IPS-15b (cell line): ENCODE data around the gene UBASH3B.

Source experiments
- H3K27me3 ChIP-seq: one replicate; pipeline ENCODE4 v1.6.1; 2013; ENCODE audit warnings: low read length; ENCODE audit not compliant: control insufficient read depth, insufficient read depth
- H3K36me3 ChIP-seq: one replicate; pipeline ENCODE4 v1.6.1; 2013; ENCODE audit warnings: low read length; ENCODE audit not compliant: control insufficient read depth, insufficient read depth
- H3K4me1 ChIP-seq: one replicate; pipeline ENCODE4 v1.6.1; 2013; ENCODE audit warnings: mild to moderate bottlenecking, low read length; ENCODE audit not compliant: control insufficient read depth, insufficient read depth
- H3K4me3 ChIP-seq: one replicate; pipeline ENCODE4 v1.5.1; 2013; ENCODE audit warnings: low read depth, low read length
- H3K9ac ChIP-seq: one replicate; pipeline ENCODE4 v1.6.1; 2013; ENCODE audit warnings: low read depth, mild to moderate bottlenecking, low read length
- H3K9me3 ChIP-seq: one replicate; pipeline ENCODE4 v1.6.1; 2013; ENCODE audit warnings: mild to moderate bottlenecking, low read length; ENCODE audit not compliant: control insufficient read depth, insufficient read depth

Gene UBASH3B

GRCh38 chr11:122682464-122682863 lies 26.9 kb downstream of the UBASH3B start:
- H3K4me3 ChIP-seq, result no peak overlapping the region
- H3K36me3 ChIP-seq, result no peaks in the 10 kb centered on the region
- no peaks in the 10 kb centered on the region for H3K27me3 ChIP-seq
- H3K4me1 ChIP-seq, result no peaks in the 10 kb centered on the region
- no peak overlapping the region for H3K9ac ChIP-seq
- no peaks in the 10 kb centered on the region for H3K9me3 ChIP-seq

GRCh38 chr11:122685041-122685440 lies 29.5 kb downstream of the UBASH3B start:
- H3K9ac ChIP-seq, result no peak overlapping the region
- no peak overlapping the region for H3K4me3 ChIP-seq
- no peaks in the 10 kb centered on the region for H3K36me3 ChIP-seq
- no peaks in the 10 kb centered on the region for H3K9me3 ChIP-seq
- H3K4me1 ChIP-seq, result no peaks in the 10 kb centered on the region
- H3K27me3 ChIP-seq, result no peaks in the 10 kb centered on the region

GRCh38 chr11:122686111-122686510 lies 30.6 kb downstream of the UBASH3B start:
- Histone ChIP-seq H3K9me3 (no peaks in the 10 kb centered on the region), H3K4me3 (no peak overlapping the region), H3K4me1 (no peaks in the 10 kb centered on the region), H3K36me3 (no peaks in the 10 kb centered on the region), H3K9ac (no peak overlapping the region), H3K27me3 (no peaks in the 10 kb centered on the region)

- Histone ChIP-seq H3K27me3 (no peaks in the 10 kb centered on the region), H3K4me1 (peaks cover 6% of the 10 kb centered on the region), H3K9me3 (no peaks in the 10 kb centered on the region), H3K4me3 (no peak overlapping the region), H3K36me3 (no peaks in the 10 kb centered on the region), H3K9ac (no peak overlapping the region)
These were observed 34.9 kb downstream of the UBASH3B start for GRCh38 chr11:122690384-122690783.

- Histone ChIP-seq H3K9ac (no peak overlapping the region), H3K4me1 (peaks cover 6% of the 10 kb centered on the region), H3K4me3 (no peak overlapping the region), H3K9me3 (no peaks in the 10 kb centered on the region), H3K27me3 (no peaks in the 10 kb centered on the region), H3K36me3 (no peaks in the 10 kb centered on the region)
These were observed 35.5 kb downstream of the UBASH3B start for GRCh38 chr11:122690801-122691548.

- Histone ChIP-seq H3K36me3 (no peaks in the 10 kb centered on the region), H3K9me3 (no peaks in the 10 kb centered on the region), H3K9ac (peak overlapping the region; percentile 60), H3K4me1 (peaks cover 6% of the 10 kb centered on the region), H3K27me3 (no peaks in the 10 kb centered on the region), H3K4me3 (no peak overlapping the region)
These were observed 36.1 kb downstream of the UBASH3B start for GRCh38 chr11:122691549-122692150.

GRCh38 chr11:122692444-122692843 lies 36.9 kb downstream of the UBASH3B start:
- Histone ChIP-seq H3K27me3 (no peaks in the 10 kb centered on the region), H3K9me3 (no peaks in the 10 kb centered on the region), H3K4me1 (peaks cover 6% of the 10 kb centered on the region), H3K9ac (no peak overlapping the region), H3K36me3 (no peaks in the 10 kb centered on the region), H3K4me3 (no peak overlapping the region)

- H3K9me3 ChIP-seq, result no peaks in the 10 kb centered on the region
- peaks cover 6% of the 10 kb centered on the region for H3K4me1 ChIP-seq
- no peaks in the 10 kb centered on the region for H3K36me3 ChIP-seq
- no peak overlapping the region for H3K9ac ChIP-seq
- H3K4me3 ChIP-seq, result no peak overlapping the region
- H3K27me3 ChIP-seq, result no peaks in the 10 kb centered on the region
These were observed 39.6 kb downstream of the UBASH3B start for GRCh38 chr11:122695076-122695615.

- Histone ChIP-seq H3K9me3 (no peaks in the 10 kb centered on the region), H3K4me1 (peaks cover 3% of the 10 kb centered on the region), H3K4me3 (no peak overlapping the region), H3K9ac (no peak overlapping the region), H3K36me3 (no peaks in the 10 kb centered on the region), H3K27me3 (no peaks in the 10 kb centered on the region)
These were observed 41.1 kb downstream of the UBASH3B start for GRCh38 chr11:122696662-122697061.

GRCh38 chr11:122697636-122698167 lies 42.2 kb downstream of the UBASH3B start:
- no peaks in the 10 kb centered on the region for H3K36me3 ChIP-seq
- no peak overlapping the region for H3K4me3 ChIP-seq
- no peaks in the 10 kb centered on the region for H3K27me3 ChIP-seq
- H3K9ac ChIP-seq, result no peak overlapping the region
- no peaks in the 10 kb centered on the region for H3K9me3 ChIP-seq
- H3K4me1 ChIP-seq, result peaks cover under 1% of the 10 kb centered on the region

- H3K36me3 ChIP-seq, result no peaks in the 10 kb centered on the region
- H3K9me3 ChIP-seq, result no peaks in the 10 kb centered on the region
- no peak overlapping the region for H3K9ac ChIP-seq
- H3K4me1 ChIP-seq, result no peaks in the 10 kb centered on the region
- H3K4me3 ChIP-seq, result no peak overlapping the region
- H3K27me3 ChIP-seq, result no peaks in the 10 kb centered on the region
These were observed 42.9 kb downstream of the UBASH3B start for GRCh38 chr11:122698392-122698791.

GRCh38 chr11:122700666-122701065 lies 45.1 kb downstream of the UBASH3B start:
- H3K27me3 ChIP-seq, result no peaks in the 10 kb centered on the region
- no peaks in the 10 kb centered on the region for H3K4me1 ChIP-seq
- no peaks in the 10 kb centered on the region for H3K36me3 ChIP-seq
- H3K9me3 ChIP-seq, result no peaks in the 10 kb centered on the region
- no peak overlapping the region for H3K9ac ChIP-seq
- no peak overlapping the region for H3K4me3 ChIP-seq
